Stomach (tissue), 4 donors: ENCODE results near the gene CHD3.

Experiments
- CTCF ChIP-seq, 7 experiments: fragments of 450-650 bp in 4 of 7; fragments of 200-600 bp in 3 of 7; sonication (generic) in 3 of 7; IDR thresholded peaks; one replicate each; pipeline ENCODE4 v1.5.1; 2016 to 2019; ENCODE audit warnings: antibody characterized with exemption in 7 of 7, control low read depth in 2 of 7, mild to moderate bottlenecking in 1 of 7
- EP300 ChIP-seq: sonication (generic); formaldehyde crosslinking; IDR thresholded peaks from one replicate; pipeline ENCODE4 v1.6.1; 2017; ENCODE audit warnings: antibody characterized with exemption
- POLR2A ChIP-seq, 4 donors: fragments of 450-650 bp; IDR thresholded peaks; one replicate each; pipeline ENCODE4 v1.6.1; 2016; ENCODE audit warnings: antibody characterized with exemption in 4 of 4, control low read depth in 2 of 4, mild to moderate bottlenecking in 1 of 4, moderate library complexity in 1 of 4
- POLR2AphosphoS5 ChIP-seq, 3 donors: sonication (generic); formaldehyde crosslinking; IDR thresholded peaks; one replicate each; pipeline ENCODE4 v1.6.1; 2016; ENCODE audit warnings: antibody characterized with exemption in 3 of 3

GRCh38 chr17:7859028-7859427, 29.6 kb upstream of the CHD3 start:
- TF ChIP-seq CTCF (IDR thresholded peaks at IDR 0.05) (no peak), POLR2AphosphoS5 (IDR thresholded peaks at IDR 0.05) (no peak), EP300 (no peak), POLR2A (IDR thresholded peaks at IDR 0.05) (no peak)
